HG03196 (cell line): ENCODE data around the gene ILKAP.

ENCODE experiments used
- ATAC-seq: cut with Tn5 transposase; IDR thresholded peaks from one replicate; pipeline ENCODE4 v1.9.1; 2021; ENCODE audit not compliant: unreplicated experiment

ILKAP gene

GRCh38 chr2:238152771-238153688, 50.5 kb downstream of the ILKAP start:
- no peak for ATAC-seq

- no peak for ATAC-seq
These were observed 51.8 kb downstream of the ILKAP start for GRCh38 chr2:238151628-238152235.

- no peak for ATAC-seq
These were observed 52.3 kb downstream of the ILKAP start for GRCh38 chr2:238151205-238151604.

- ATAC-seq: no peak
These were observed 52.8 kb downstream of the ILKAP start for GRCh38 chr2:238150686-238151085.

- ATAC-seq: no peak
These were observed 53.5 kb downstream of the ILKAP start for GRCh38 chr2:238149841-238150572.

- ATAC-seq: no peak
These were observed 54.5 kb downstream of the ILKAP start for GRCh38 chr2:238148981-238149380.

- ATAC-seq: no peak
These were observed 56.5 kb downstream of the ILKAP start for GRCh38 chr2:238146884-238147544.

GRCh38 chr2:238145851-238146250, 57.6 kb downstream of the ILKAP start:
- ATAC-seq: no peak

GRCh38 chr2:238145046-238145445, 58.4 kb downstream of the ILKAP start:
- no peak for ATAC-seq

GRCh38 chr2:238144262-238144661, 59.2 kb downstream of the ILKAP start:
- ATAC-seq: no peak

GRCh38 chr2:238143239-238143951, 60.1 kb downstream of the ILKAP start:
- ATAC-seq: no peak

GRCh38 chr2:238142382-238143205, 60.9 kb downstream of the ILKAP start:
- ATAC-seq: no peak

- ATAC-seq: no peak
These were observed 61.8 kb downstream of the ILKAP start for GRCh38 chr2:238141541-238142318.

GRCh38 chr2:238140721-238141540, 62.6 kb downstream of the ILKAP start:
- no peak for ATAC-seq

GRCh38 chr2:238140040-238140439, 63.5 kb downstream of the ILKAP start:
- ATAC-seq: no peak

- ATAC-seq: no peak
These were observed 64.1 kb downstream of the ILKAP start for GRCh38 chr2:238139196-238140039.
